Measurements from ENCODE around the gene CD82.

Gene CD82

GRCh38 chr11:44579302-44579761, 13.9 kb downstream of the CD82 start:
- Histone ChIP-seq H3K4me2 (ENCODE audit: low read length) (no peak overlapping the region), H3K27me3 (ENCODE audit: control insufficient read depth, insufficient read depth, low read length) (no peaks in the 10 kb centered on the region), H2AFZ (no peak overlapping the region), H3K4me1 (no peaks in the 10 kb centered on the region), H3K4me3 (ENCODE audit: low read depth, low read length) (no peak overlapping the region), H3K9ac (no peak overlapping the region), H3K79me2 (no peaks in the 10 kb centered on the region), H3K27ac (no peak overlapping the region), H3K9me3 (ENCODE audit: control insufficient read depth, low read length) (no peaks in the 10 kb centered on the region), H3K36me3 (ENCODE audit: control insufficient read depth, insufficient read depth, low read length) (no peaks in the 10 kb centered on the region)
- no peak for TF ChIP-seq CTCF (IDR thresholded peaks at IDR 0.05)

- no peak for TF ChIP-seq CTCF (IDR thresholded peaks at IDR 0.05)
- H3K4me1 ChIP-seq = no peaks in the 10 kb centered on the region
Observed at GRCh38 chr11:44580701-44581100, 15.2 kb downstream of the CD82 start.

GRCh38 chr11:44581246-44581645, 15.8 kb downstream of the CD82 start:
- no peaks in the 10 kb centered on the region for H3K36me3 ChIP-seq (ENCODE audit: control insufficient read depth, insufficient read depth, low read length)
- no peaks in the 10 kb centered on the region for H3K27me3 ChIP-seq (ENCODE audit: control insufficient read depth, insufficient read depth, low read length)
- no peak for TF ChIP-seq CTCF (IDR thresholded peaks at IDR 0.05)
- H3K4me2 ChIP-seq (ENCODE audit: low read length) = no peak overlapping the region
- no peaks in the 10 kb centered on the region for H3K79me2 ChIP-seq
- no peaks in the 10 kb centered on the region for H3K9me3 ChIP-seq (ENCODE audit: control insufficient read depth, low read length)
- H3K4me1 ChIP-seq = no peaks in the 10 kb centered on the region
- H3K27ac ChIP-seq = no peak overlapping the region
- H3K9ac ChIP-seq = no peak overlapping the region
- no peak overlapping the region for H2AFZ ChIP-seq
- H3K4me3 ChIP-seq (ENCODE audit: low read depth, low read length) = no peak overlapping the region

More at GRCh38 chr11:44580701-44581100, 15.2 kb downstream of the CD82 start:
- no peaks in the 10 kb centered on the region for H3K9me3 ChIP-seq (ENCODE audit: control insufficient read depth, low read length)
- no peak overlapping the region for H3K27ac ChIP-seq
- H3K79me2 ChIP-seq = no peaks in the 10 kb centered on the region
- H3K27me3 ChIP-seq (ENCODE audit: control insufficient read depth, insufficient read depth, low read length) = no peaks in the 10 kb centered on the region
- no peaks in the 10 kb centered on the region for H3K36me3 ChIP-seq (ENCODE audit: control insufficient read depth, insufficient read depth, low read length)
- H3K9ac ChIP-seq = no peak overlapping the region
- H3K4me3 ChIP-seq (ENCODE audit: low read depth, low read length) = no peak overlapping the region
- no peak overlapping the region for H2AFZ ChIP-seq
- no peak overlapping the region for H3K4me2 ChIP-seq (ENCODE audit: low read length)

GRCh38 chr11:44582641-44583352, 17.3 kb downstream of the CD82 start:
- H3K4me1 ChIP-seq = no peaks in the 10 kb centered on the region

More at GRCh38 chr11:44582641-44583352, 17.3 kb downstream of the CD82 start:
- H3K4me3 ChIP-seq (ENCODE audit: low read depth, low read length) = no peak overlapping the region
- H3K79me2 ChIP-seq = no peaks in the 10 kb centered on the region
- H3K36me3 ChIP-seq (ENCODE audit: control insufficient read depth, insufficient read depth, low read length) = no peaks in the 10 kb centered on the region
- H3K9me3 ChIP-seq (ENCODE audit: control insufficient read depth, low read length) = no peaks in the 10 kb centered on the region
- no peak overlapping the region for H3K27ac ChIP-seq
- no peak overlapping the region for H2AFZ ChIP-seq
- H3K4me2 ChIP-seq (ENCODE audit: low read length) = no peak overlapping the region
- no peaks in the 10 kb centered on the region for H3K27me3 ChIP-seq (ENCODE audit: control insufficient read depth, insufficient read depth, low read length)
- no peak overlapping the region for H3K9ac ChIP-seq
- TF ChIP-seq CTCF (IDR thresholded peaks at IDR 0.05) = no peak
